ENCODE data around the gene DOCK9. TPM values are rescaled to one million over a fixed set of nuclear protein-coding genes. Genes with fewer than 3 reads are reported as not detected.

The DOCK9 gene
- total RNA-seq, 1 experiment from 2014 or later: 31.7 TPM

DNA sequence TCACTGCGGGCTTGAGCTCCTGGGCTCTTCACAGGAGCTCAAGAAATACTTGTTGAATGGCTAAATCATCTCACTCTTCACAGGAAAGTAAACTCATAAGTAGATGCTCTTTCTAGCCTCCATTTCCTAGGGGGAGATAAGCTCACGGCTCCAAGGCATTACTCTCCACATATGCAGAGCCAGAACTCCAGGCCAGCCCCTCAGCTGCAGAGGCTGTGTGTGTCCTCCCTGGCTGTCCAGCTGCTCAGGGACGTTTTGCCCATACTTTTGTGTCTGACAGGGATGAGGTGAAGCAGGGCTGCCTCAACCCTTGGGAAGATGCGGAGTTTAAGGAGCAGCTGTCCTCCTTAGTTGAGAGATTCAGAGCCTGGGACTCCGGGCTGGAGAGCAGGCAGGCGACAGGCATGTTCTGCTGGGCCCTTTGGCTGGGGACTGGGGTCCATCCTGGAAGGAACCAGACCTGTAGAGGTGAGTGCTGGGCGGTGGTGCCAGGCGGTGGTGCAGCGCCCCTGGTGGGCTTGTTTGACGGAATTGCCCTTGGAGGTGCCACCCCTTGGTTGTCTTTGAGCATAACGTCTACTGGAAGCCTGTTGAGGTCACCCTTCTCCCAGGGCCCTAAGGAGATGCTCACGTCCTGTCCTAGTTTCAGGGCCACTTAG lies 204.9 kb downstream of the DOCK9 start:
- Histone ChIP-seq H3K4me2 (ENCODE audit: low read length) (no peak overlapping the region), H3K9me2 (replicated peaks; ENCODE audit: low read length) (no peaks in the 10 kb centered on the region), H3K9ac (ENCODE audit: low read length) (no peak overlapping the region), H3K4me3 (ENCODE audit: low read length) (no peak overlapping the region), H2AFZ (ENCODE audit: low read length) (no peak overlapping the region), H3K27me3 (ENCODE audit: low read length) (no peaks in the 10 kb centered on the region), H3K4me1 (ENCODE audit: insufficient read depth, low read length) (peaks cover 7% of the 10 kb centered on the region), H3K27ac (ENCODE audit: low read length) (no peak overlapping the region), H3K9me3 (ENCODE audit: low read length) (no peaks in the 10 kb centered on the region), H3K79me2 (ENCODE audit: low read length) (no peaks in the 10 kb centered on the region), H3K36me3 (ENCODE audit: low read depth, low read length) (no peaks in the 10 kb centered on the region), H3F3A (ENCODE audit: low read length, unreplicated experiment) (no peaks in the 10 kb centered on the region), H4K20me1 (ENCODE audit: low read length) (no peaks in the 10 kb centered on the region)
- intact Hi-C loops (cut with micrococcal nuclease): no loop called here
- ChIA-PET POLR2A (ENCODE audit: unreplicated experiment) (no interaction called here), CTCF (no interaction called here)
- no peak for TF ChIP-seq EZH2phosphoT487 (IDR thresholded peaks at IDR 0.05; ENCODE audit: borderline replicate concordance, low read length)
- TF ChIP-seq, protein P1, sequence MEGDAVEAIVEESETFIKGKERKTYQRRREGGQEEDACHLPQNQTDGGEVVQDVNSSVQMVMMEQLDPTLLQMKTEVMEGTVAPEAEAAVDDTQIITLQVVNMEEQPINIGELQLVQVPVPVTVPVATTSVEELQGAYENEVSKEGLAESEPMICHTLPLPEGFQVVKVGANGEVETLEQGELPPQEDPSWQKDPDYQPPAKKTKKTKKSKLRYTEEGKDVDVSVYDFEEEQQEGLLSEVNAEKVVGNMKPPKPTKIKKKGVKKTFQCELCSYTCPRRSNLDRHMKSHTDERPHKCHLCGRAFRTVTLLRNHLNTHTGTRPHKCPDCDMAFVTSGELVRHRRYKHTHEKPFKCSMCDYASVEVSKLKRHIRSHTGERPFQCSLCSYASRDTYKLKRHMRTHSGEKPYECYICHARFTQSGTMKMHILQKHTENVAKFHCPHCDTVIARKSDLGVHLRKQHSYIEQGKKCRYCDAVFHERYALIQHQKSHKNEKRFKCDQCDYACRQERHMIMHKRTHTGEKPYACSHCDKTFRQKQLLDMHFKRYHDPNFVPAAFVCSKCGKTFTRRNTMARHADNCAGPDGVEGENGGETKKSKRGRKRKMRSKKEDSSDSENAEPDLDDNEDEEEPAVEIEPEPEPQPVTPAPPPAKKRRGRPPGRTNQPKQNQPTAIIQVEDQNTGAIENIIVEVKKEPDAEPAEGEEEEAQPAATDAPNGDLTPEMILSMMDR (conservative IDR thresholded peaks at IDR 0.05; ENCODE audit: low read depth, low read length): no peak
- TF ChIP-seq EZH2 (IDR thresholded peaks at IDR 0.05; ENCODE audit: low read length, unreplicated experiment): no peak
- DNase-seq: no peak
- no peak for ATAC-seq
- no TSS peak for BruUV-seq (replicated peaks)

DNA sequence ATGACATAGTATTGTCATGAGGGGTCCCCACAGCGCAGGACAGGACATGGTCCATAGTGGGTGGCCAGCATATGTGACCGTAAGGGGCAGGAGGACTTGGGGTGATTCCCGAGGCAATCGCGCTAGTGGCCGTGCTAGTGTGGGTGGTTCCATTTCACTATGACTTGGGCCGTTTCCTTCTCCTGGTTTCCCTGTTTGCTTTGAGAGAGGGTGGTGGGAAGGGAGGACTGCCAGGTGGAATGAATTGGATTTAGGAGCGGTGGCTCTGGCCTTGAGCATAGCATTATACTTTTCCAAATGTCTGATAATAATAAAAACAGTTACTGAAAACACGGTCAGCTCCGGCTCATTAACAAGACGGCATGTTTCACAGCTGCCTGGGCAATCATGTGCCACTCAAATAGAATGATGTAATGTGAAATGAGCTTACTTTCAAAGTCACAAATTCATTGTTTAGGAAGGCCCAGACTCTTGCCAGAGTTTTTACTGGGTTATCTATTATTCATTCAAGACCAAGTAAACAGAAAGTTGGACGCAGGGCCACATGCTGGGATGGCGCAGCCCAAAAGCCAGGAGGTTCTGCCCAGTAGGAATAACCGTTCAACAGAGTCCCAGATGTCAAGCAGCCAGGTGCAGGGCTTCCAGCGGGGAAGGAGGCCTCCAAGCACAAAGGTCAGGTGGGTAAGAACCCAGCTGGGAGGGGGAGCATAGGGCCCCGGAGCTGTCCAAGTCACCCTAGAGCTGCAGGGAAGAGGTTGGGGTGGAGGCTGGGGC lies 205.8 kb downstream of the DOCK9 start:
- Histone ChIP-seq H3K4me2 (ENCODE audit: low read length) (no peak overlapping the region), H3K4me3 (ENCODE audit: low read length) (no peak overlapping the region), H3K79me2 (ENCODE audit: low read length) (no peaks in the 10 kb centered on the region), H3K9me2 (replicated peaks; ENCODE audit: low read length) (no peaks in the 10 kb centered on the region), H4K20me1 (ENCODE audit: low read length) (no peaks in the 10 kb centered on the region), H3K27ac (ENCODE audit: low read length) (no peak overlapping the region), H3K27me3 (ENCODE audit: low read length) (no peaks in the 10 kb centered on the region), H3K9ac (ENCODE audit: low read length) (no peak overlapping the region), H3K4me1 (ENCODE audit: insufficient read depth, low read length) (peaks cover 7% of the 10 kb centered on the region), H3K36me3 (ENCODE audit: low read depth, low read length) (no peaks in the 10 kb centered on the region), H2AFZ (ENCODE audit: low read length) (no peak overlapping the region), H3K9me3 (ENCODE audit: low read length) (no peaks in the 10 kb centered on the region), H3F3A (ENCODE audit: low read length, unreplicated experiment) (no peaks in the 10 kb centered on the region)
- intact Hi-C loops (cut with micrococcal nuclease): no loop called here
- no peak for TF ChIP-seq EZH2phosphoT487 (IDR thresholded peaks at IDR 0.05; ENCODE audit: borderline replicate concordance, low read length)
- no peak for TF ChIP-seq EZH2 (IDR thresholded peaks at IDR 0.05; ENCODE audit: low read length, unreplicated experiment)
- TF ChIP-seq, protein P1 (conservative IDR thresholded peaks at IDR 0.05; ENCODE audit: low read depth, low read length): no peak
- DNase-seq: no peak
- CTCF ChIA-PET: no interaction called here
- no peak for ATAC-seq
- no TSS peak for BruUV-seq (replicated peaks)
- POLR2A ChIA-PET (ENCODE audit: unreplicated experiment): no interaction called here

DNA sequence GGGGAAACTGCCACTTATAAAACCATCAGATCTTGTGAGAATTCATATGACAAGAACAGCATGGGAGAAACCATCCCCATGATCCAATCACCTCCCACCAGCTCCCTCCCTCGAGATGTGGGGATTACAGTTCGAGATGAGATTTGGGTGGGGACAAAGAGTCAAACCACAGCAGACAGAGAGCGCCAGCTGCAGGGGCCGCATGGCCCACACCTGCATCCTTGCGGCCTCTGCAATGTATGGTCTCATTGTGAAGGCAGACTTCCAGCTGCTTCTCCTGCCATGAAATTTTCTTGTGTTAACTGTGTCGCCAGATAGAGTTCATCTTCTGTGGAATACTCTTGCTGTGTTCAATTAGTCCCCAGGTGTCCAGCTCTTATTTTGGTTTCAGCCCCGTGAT lies 208.1 kb downstream of the DOCK9 start:
- Histone ChIP-seq H3K27me3 (ENCODE audit: low read length) (no peaks in the 10 kb centered on the region), H3K36me3 (ENCODE audit: low read depth, low read length) (no peaks in the 10 kb centered on the region), H3K4me1 (ENCODE audit: insufficient read depth, low read length) (no peaks in the 10 kb centered on the region), H3K79me2 (ENCODE audit: low read length) (no peaks in the 10 kb centered on the region), H3F3A (ENCODE audit: low read length, unreplicated experiment) (no peaks in the 10 kb centered on the region), H4K20me1 (ENCODE audit: low read length) (no peaks in the 10 kb centered on the region), H3K9me3 (ENCODE audit: low read length) (no peaks in the 10 kb centered on the region), H3K4me2 (ENCODE audit: low read length) (no peak overlapping the region), H3K9me2 (replicated peaks; ENCODE audit: low read length) (no peaks in the 10 kb centered on the region), H3K4me3 (ENCODE audit: low read length) (no peak overlapping the region), H2AFZ (ENCODE audit: low read length) (no peak overlapping the region), H3K27ac (ENCODE audit: low read length) (no peak overlapping the region), H3K9ac (ENCODE audit: low read length) (no peak overlapping the region)
- DNase-seq (no peak), ATAC-seq (no peak)
- BruUV-seq (replicated peaks): no TSS peak
- TF ChIP-seq, protein P1 (conservative IDR thresholded peaks at IDR 0.05; ENCODE audit: low read depth, low read length): no peak
- TF ChIP-seq EZH2 (IDR thresholded peaks at IDR 0.05; ENCODE audit: low read length, unreplicated experiment): no peak
- no peak for TF ChIP-seq EZH2phosphoT487 (IDR thresholded peaks at IDR 0.05; ENCODE audit: borderline replicate concordance, low read length)
- ChIA-PET POLR2A (ENCODE audit: unreplicated experiment) (no interaction called here), CTCF (no interaction called here)
- intact Hi-C loops (cut with micrococcal nuclease): no loop called here
